GM21528 (cell line): ENCODE results near the gene MICALL1.

ENCODE experiments used
- ATAC-seq: cut with Tn5 transposase; IDR thresholded peaks from one replicate; pipeline ENCODE4 v1.9.1; 2021; ENCODE audit warnings: mild to moderate bottlenecking, moderate library complexity; ENCODE audit not compliant: unreplicated experiment, low FRiP score

Gene MICALL1

DNA sequence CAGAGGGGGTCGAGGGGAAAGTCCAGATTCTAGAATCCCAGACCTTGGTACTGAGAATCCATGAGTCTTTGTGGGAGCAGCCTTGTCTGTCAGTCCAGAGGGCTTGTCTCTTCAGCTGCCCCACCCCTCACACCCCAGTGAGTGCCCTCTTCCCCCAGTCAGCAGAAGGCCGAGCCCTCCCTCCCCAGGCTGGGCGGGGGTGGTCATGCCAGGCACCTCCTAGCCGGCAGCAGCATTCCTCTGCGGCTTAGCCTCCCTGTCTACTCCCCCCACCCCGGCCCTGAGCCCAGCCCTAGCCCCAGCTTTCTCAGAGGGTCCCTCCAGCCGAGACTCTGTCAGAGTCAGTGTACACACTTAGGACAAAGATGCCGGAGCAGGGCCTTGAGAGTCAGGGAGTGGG lies 73.7 kb downstream of the MICALL1 start:
- ATAC-seq, result no peak

DNA sequence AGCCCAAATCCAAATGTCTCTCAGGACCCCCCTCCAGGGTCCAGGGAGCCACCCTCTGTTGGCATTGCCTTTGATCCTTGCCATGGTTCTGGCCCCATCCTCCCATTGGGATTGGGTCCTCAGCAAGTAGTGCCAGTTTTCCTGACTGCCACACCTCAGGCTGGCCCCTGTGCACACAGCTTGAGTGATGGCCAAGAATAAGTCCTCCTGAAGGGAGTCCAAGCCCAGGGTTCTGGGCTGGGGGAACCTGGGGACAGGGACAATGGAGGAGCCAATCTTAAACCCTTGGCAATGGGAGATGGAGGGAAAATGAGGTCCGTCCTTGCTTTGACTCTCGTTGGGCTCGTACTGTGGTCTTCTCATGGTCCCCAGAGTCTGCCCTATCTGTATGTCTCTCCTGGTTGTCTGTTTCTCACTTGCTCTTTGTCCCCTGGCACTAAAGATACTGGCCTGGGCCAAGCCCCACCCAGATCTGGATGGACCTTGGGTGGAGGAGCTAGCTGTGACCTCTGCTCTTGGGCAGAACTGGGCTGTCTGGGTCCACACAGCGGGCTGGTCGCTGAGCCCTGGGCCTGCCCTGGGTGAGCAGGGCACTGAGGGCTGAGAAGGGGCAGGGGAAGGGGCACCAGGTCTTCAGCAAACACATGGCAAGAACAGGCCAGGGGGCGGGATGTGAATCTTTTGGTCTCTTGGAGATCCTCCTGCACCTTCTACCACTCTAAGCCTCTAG lies 75.3 kb downstream of the MICALL1 start:
- no peak for ATAC-seq

DNA sequence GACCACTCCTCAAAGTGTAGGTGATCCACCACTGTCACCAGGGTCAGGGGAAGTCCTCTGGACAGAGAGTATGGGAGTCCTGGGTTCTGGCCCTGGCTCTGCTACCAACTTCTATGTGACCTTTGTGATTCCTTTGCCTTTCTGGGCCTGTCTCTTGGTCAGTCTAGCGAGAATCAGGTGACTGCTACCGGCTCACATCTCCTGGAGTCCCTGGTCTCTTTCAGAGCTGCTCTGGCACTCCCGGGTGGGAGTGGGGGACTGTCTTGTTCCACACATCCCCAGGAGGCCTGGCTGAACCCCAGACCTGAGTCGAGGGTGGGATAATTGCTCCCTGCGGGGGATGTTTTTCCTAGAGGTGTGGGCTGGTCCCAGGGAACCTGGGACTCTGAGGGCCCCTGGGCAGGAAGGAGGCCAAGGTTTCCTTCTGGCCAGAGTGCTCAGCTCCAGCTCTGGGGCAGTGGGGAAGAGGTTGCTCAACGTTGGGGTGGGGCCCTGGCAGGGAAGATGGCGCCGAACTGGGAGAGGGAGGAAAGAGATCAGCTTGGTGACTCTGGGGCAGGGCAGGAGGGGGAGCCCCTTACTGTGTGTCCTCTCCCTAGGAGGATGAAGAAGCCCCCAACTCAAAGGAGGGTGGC lies 76.2 kb downstream of the MICALL1 start:
- ATAC-seq, result no peak

DNA sequence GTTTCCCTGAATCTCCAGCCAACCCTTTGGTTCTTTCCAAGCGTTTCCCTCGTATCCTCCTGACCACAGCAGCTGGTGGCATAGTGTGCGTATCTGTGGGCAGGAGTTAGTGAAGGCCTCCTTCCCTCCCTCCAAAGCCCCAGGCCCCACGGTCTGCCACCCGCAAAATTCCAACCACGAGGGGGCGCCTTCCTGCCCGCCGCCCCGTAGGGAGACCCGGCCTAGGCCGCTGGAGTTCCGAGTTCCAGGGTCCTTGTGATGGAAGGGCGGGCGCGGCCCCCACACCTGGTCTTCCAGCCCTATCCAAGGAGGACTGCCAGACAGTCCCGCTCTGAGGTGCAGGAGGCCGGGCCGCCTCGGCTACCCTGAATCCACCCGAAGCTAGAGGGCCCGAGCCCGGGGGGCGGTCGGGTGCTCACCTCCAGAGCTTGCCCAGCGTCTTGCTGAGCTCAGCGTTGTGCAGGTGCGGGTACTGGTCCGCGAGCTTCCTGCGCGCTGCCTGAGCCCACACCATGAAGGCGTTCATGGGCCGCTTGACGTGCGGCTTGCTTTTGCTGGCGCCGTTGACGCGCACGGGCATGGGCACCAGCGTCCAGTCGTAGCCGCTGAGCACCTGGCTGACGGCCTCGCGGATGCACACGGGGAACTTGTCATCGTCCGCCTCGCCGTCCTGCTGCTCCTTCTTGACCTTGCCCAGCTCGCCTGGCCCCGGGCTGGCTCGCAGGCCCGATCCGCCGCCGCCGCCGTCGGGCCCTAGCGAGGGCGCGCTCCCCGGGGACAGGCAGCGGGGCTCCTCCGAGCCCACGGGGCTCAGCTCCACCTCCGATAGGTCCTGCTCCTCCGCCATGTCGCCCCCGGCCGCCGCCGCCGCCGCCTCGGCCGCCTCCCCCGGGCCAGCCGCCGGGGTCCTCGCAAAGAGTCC lies 77.1 kb downstream of the MICALL1 start:
- ATAC-seq, result no peak

DNA sequence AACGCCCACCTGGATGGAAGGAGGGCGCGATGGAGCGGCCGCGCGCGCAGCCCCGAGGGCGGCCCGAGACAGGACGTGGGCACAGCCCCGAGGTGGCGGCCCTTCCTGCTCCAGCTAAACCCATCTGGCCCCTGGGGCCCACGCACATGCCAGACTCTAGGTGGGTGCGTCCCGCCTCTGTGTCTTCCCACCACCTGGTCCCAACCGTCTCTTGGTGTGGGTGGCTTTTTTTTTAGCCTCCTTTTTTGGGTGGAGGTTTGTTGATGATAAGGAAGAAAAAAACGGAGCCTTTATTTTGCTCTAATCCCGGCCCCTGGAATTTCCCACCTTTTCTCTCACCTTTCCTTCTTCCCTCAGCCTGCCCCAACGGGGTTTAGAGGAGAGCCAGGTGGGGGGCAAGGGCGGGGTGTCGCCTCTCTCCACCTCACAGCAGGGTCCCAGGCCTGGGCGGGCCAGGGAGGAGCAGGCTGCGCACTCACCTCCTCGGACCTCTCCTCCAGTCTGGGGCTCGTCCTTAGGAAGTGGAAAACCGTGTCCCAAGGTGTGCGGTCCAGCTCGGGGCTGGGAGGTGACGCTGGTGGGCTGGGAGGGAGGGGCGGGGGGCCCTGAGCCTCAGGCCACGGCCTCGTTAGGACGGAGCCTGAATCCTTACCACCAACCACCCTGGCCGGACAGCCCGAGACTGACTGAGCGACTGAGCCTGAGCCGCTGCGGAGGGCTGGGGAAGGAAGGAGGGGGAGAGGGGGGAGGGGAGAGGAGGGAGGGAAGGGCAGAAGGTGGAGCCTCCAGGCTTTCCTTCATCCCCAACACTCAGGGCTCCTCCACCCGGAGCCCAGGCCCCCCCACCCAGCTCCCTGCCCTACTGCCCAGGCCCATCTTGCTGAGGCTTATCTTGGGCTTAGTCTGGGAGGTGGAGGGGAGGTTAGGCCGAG lies 78.0 kb downstream of the MICALL1 start, which contains the start of gene SOX10:
Gene SOX10, minus strand, starts transcription at position 696 of the 932 bp plus-strand sequence. CDS start 771 bp downstream, outside the sequence.
- no peak for ATAC-seq

DNA sequence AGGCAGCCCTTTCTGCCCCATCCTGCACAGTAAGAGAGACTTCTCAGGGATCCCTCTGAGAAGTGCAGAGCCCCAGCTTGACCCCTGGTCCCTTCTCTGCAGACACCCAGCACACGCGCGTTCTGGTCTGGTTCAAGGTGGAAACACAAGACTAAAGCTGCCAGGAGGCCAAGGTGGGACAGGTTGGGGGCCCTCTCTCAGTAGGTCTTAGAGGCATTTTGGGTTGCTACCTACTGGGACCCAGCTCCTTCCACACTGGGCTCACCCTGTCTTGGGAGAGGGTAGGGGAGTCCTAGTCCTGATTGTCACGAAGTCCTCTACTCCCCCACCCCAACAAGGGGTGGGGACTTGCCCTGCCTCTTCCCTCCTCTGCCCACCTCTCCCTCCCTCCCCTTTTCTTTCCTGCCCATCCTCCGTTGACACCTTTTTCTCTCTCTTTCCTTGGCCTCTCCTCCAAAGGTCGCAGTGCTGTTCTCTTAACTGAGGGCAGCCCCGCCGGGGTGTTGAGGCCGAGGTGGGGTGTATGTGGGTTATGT lies 79.0 kb downstream of the MICALL1 start:
- no peak for ATAC-seq

DNA sequence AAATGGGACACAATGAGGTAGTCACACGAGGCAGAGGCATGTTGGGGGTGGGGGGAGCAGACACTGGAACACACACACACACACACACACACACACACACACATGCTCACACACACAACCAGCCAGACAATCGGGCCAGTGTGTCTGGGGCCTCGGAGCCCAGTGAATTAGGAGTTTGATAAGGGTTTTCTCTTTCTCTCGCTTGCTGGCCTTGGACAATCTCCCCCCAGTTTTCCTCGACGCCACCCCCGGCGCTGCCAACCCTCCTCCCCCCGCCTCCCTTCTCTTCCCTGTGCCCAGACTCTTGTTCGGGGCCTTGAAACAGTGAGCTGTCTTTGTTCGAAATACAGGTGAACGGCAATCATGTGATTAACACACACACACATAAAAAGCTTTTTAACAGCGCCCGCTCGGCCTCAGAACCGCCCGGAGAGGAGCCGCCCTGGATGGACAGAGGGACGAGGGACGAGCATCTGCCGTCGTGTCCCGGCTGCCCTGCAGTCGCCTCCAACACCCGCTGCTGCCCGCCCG lies 79.7 kb downstream of the MICALL1 start:
- no peak for ATAC-seq

DNA sequence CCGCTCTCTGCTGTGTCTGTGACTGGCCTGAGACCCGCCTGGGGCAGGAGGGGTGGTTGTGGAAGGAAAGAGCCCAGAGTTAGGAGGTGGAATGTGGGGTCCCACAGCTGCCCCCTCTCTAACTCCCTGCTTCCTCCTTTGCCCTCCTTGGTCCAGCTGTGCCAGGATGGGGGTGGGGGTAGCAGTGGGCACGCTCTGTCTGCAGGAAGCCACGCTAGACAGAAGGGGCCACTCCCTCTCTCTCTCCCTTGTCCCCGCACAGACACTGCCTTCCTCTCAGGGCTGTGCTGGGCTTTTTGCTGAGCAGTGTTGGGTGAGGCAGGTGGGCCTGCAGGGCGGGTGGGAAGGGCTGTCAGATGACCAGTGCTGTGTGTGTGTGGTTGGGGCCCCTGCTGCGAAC lies 80.3 kb downstream of the MICALL1 start:
- no peak for ATAC-seq

DNA sequence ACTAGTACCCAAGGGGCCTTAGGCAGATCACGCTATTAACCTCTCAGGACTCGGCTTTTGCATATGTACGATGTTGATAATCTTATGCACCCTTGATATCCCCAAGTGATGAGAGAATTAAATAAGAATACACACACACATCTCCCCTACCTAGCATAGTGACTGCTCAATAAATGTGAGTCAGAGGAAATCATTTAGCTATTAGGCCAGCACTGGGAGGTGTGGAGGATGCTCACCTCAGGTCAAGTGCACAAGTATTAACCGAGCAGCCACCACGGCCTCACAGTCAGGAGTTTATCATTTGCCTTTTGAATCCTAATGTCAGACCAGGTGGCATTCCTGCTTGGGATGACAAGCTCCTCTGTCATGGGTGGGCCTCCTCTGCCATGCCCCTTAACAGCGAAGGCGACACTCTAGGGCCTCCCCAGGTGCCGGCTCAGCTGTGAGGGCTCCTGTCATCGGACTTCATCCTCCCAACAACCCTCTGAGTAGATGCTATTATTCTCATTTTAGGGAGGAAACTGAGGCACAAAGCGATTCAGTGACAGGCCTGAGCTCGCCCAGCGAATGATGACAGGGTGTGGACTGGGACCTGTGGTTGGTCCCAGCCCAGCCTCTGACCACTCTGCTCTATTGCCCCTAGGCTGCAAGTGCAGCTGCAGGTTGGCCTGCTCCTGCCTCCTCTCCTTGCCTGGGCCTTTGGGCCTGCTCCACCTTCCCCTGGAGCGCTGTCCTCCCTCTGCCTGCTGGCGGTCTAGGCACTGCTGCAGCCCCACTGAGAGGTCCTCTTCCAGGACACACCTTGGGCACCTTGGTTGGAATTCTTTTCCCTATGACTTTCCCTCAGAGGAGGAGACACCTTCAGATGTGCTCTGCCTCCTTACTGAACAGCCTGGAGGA lies 83.3 kb downstream of the MICALL1 start:
- ATAC-seq, result no peak

DNA sequence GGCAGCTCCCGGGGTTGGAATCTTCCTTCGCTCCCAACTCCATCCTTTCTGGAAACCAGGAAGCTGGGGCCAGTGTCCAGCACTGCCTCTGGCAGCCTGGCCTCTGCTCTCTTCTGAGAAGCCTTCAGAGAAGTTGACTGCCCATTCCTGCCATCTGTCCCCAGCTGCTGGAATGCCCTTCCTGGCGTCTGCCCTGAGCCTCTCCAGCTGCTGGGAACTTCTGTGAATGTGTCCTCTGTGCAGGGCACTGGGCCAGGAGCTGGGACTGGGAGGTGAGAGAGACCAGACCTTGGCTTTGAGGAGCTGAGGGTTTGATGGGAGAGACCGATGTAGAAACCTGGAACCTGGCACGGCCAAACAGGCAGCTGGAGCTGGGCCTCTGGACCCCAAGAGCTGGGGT lies 84.2 kb downstream of the MICALL1 start:
- no peak for ATAC-seq

DNA sequence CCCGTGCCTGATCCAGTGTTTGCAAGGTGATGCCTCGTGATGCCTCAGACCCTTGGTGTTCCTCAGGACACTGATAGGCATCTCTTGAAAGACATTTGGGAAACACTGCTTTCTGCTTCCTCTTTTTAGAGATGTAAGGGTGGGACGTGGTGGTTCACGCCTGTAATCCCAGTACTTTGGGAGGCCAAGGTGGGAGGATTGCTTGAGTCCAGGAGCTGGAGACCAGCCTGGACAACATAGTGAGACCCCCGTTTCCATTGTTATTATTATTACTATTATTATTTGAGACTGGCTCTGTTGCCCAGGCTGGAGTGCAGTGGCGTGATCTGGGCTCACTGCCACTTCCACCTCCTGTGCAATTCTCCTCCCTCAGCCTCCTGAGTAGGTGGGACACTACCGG lies 84.8 kb downstream of the MICALL1 start:
- no peak for ATAC-seq

DNA sequence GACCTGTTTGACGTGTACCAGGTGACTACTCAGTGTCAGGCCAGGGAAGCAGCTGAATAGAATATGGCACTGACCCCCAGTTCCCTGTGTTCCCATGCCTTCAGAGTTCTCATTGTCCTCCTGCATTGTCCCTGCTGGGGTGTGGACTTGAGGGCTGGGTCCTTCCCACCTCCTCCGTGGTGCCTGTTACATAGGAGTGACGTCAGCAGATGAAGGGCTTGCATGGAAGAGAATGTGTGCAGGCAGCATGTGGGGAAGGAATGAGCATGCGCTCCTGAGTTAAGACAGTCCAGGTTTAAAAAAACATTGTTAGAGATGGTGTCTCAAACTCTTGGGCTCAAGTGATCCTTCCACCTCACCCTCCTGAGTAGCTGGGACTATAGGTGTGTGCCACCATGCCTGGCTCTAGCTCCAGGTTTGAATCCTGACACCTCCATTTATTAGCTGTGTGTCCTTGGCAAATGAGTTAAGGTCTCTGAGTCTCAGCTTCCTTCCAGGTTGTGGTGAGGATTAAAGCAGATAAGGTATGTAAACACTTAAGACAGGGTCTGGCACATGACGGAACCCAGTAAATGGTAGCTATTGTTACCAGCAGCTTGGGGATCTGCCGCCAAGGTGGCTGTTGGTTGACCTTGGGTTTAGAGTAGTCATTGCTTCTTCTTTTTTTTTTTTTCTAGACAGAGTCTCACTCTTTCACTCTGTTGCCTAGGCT lies 85.8 kb downstream of the MICALL1 start:
- no peak for ATAC-seq
